Rectal smooth muscle tissue (tissue), 1 donor: ENCODE results near the gene KRTAP5-1.
A peak's percentile ranks its signal among the peaks of the same experiment; 100 is the strongest.

ENCODE experiments used
- H3K27ac ChIP-seq: one replicate; pipeline ENCODE4 v1.7.0; 2013; ENCODE audit warnings: low read depth, low read length, inconsistent platforms
- H3K27me3 ChIP-seq: one replicate; pipeline ENCODE4 v1.7.0; 2013; ENCODE audit warnings: low read length; ENCODE audit not compliant: control insufficient read depth, insufficient read depth
- H3K36me3 ChIP-seq: one replicate; pipeline ENCODE4 v1.7.0; 2013; ENCODE audit warnings: low read length; ENCODE audit not compliant: control insufficient read depth, insufficient read depth
- H3K4me1 ChIP-seq: one replicate; pipeline ENCODE4 v1.7.0; 2013; ENCODE audit warnings: low read length; ENCODE audit not compliant: control insufficient read depth, insufficient read depth
- H3K4me3 ChIP-seq: one replicate; pipeline ENCODE4 v1.7.0; 2013; ENCODE audit warnings: low read length
- H3K9ac ChIP-seq: one replicate; pipeline ENCODE4 v1.7.0; 2013; ENCODE audit warnings: low read length

Gene KRTAP5-1

GRCh38 chr11:1549338-1550330 is 35.4 kb downstream of the KRTAP5-1 start:
- H3K27me3 ChIP-seq: peaks cover 7% of the 10 kb centered on the region
- H3K4me3 ChIP-seq: no peak overlapping the region
- H3K4me1 ChIP-seq: peaks cover 3% of the 10 kb centered on the region
- no peak overlapping the region for H3K27ac ChIP-seq
- H3K36me3 ChIP-seq: no peaks in the 10 kb centered on the region
- H3K9ac ChIP-seq: no peak overlapping the region

- H3K4me3 ChIP-seq: peak overlapping the region; percentile 52
- no peaks in the 10 kb centered on the region for H3K36me3 ChIP-seq
- H3K27me3 ChIP-seq: peaks cover 11% of the 10 kb centered on the region
- peaks cover 3% of the 10 kb centered on the region for H3K4me1 ChIP-seq
- H3K9ac ChIP-seq: no peak overlapping the region
- peak overlapping the region; percentile 7 for H3K27ac ChIP-seq
These were observed 36.6 kb downstream of the KRTAP5-1 start for GRCh38 chr11:1548221-1549070.

GRCh38 chr11:1547467-1548098 is 37.5 kb downstream of the KRTAP5-1 start:
- H3K36me3 ChIP-seq: no peaks in the 10 kb centered on the region
- H3K4me1 ChIP-seq: peaks cover 3% of the 10 kb centered on the region
- H3K9ac ChIP-seq: no peak overlapping the region
- H3K27me3 ChIP-seq: peaks cover 11% of the 10 kb centered on the region
- peak overlapping the region; percentile 52 for H3K4me3 ChIP-seq
- H3K27ac ChIP-seq: no peak overlapping the region

- H3K9ac ChIP-seq: no peak overlapping the region
These were observed 38.3 kb downstream of the KRTAP5-1 start for GRCh38 chr11:1546536-1547466.

GRCh38 chr11:1546077-1546535 is 39.0 kb downstream of the KRTAP5-1 start:
- H3K27ac ChIP-seq: no peak overlapping the region
- H3K4me3 ChIP-seq: no peak overlapping the region

More at GRCh38 chr11:1546536-1547466, 38.3 kb downstream of the KRTAP5-1 start:
- no peak overlapping the region for H3K27ac ChIP-seq
- no peaks in the 10 kb centered on the region for H3K36me3 ChIP-seq
- H3K4me3 ChIP-seq: peak overlapping the region; percentile 52
- peaks cover 3% of the 10 kb centered on the region for H3K4me1 ChIP-seq
- peaks cover 11% of the 10 kb centered on the region for H3K27me3 ChIP-seq

GRCh38 chr11:1545432-1545831 is 39.7 kb downstream of the KRTAP5-1 start:
- no peak overlapping the region for H3K4me3 ChIP-seq
- H3K4me1 ChIP-seq: peaks cover 3% of the 10 kb centered on the region
- H3K9ac ChIP-seq: no peak overlapping the region
- H3K36me3 ChIP-seq: no peaks in the 10 kb centered on the region
- peaks cover 11% of the 10 kb centered on the region for H3K27me3 ChIP-seq
- no peak overlapping the region for H3K27ac ChIP-seq

More at GRCh38 chr11:1546077-1546535, 39.0 kb downstream of the KRTAP5-1 start:
- Histone ChIP-seq H3K9ac (no peak overlapping the region), H3K36me3 (no peaks in the 10 kb centered on the region), H3K4me1 (peaks cover 3% of the 10 kb centered on the region), H3K27me3 (peaks cover 11% of the 10 kb centered on the region)

GRCh38 chr11:1544536-1544935 is 40.5 kb downstream of the KRTAP5-1 start:
- Histone ChIP-seq H3K36me3 (no peaks in the 10 kb centered on the region), H3K4me3 (no peak overlapping the region), H3K9ac (no peak overlapping the region), H3K27ac (no peak overlapping the region), H3K4me1 (peaks cover 3% of the 10 kb centered on the region), H3K27me3 (peaks cover 11% of the 10 kb centered on the region)

GRCh38 chr11:1543606-1544263 is 41.3 kb downstream of the KRTAP5-1 start:
- H3K4me3 ChIP-seq: no peak overlapping the region
- peaks cover 11% of the 10 kb centered on the region for H3K27me3 ChIP-seq
- H3K4me1 ChIP-seq: peaks cover 3% of the 10 kb centered on the region
- no peaks in the 10 kb centered on the region for H3K36me3 ChIP-seq
- H3K9ac ChIP-seq: no peak overlapping the region
- no peak overlapping the region for H3K27ac ChIP-seq

- Histone ChIP-seq H3K9ac (no peak overlapping the region), H3K4me1 (no peaks in the 10 kb centered on the region), H3K27me3 (peaks cover 13% of the 10 kb centered on the region), H3K4me3 (no peak overlapping the region), H3K27ac (no peak overlapping the region), H3K36me3 (no peaks in the 10 kb centered on the region)
These were observed 42.8 kb downstream of the KRTAP5-1 start for GRCh38 chr11:1542267-1542666.

GRCh38 chr11:1541474-1542204 is 43.4 kb downstream of the KRTAP5-1 start:
- no peak overlapping the region for H3K9ac ChIP-seq
- H3K4me3 ChIP-seq: no peak overlapping the region
- peaks cover 13% of the 10 kb centered on the region for H3K27me3 ChIP-seq
- H3K27ac ChIP-seq: no peak overlapping the region
- no peaks in the 10 kb centered on the region for H3K4me1 ChIP-seq
- H3K36me3 ChIP-seq: no peaks in the 10 kb centered on the region
